ENCODE results near the gene DDX3X.

- TF ChIP-seq EZH2 (IDR thresholded peaks at IDR 0.05; ENCODE audit: low read length) = no peak
- TF ChIP-seq CTCF (optimal IDR thresholded peaks at IDR 0.05 in 1 of 3, IDR thresholded peaks at IDR 0.05 in 1 of 3, conservative IDR thresholded peaks at IDR 0.05 in 1 of 3; ENCODE audit: extremely low read depth in 1 of 3, insufficient read depth in 2 of 3, low read length in 3 of 3) = peak in 1 of 3 experiments; percentile 7
Measured at GRCh38 chrX:41412261-41413081, 78.5 kb downstream of the DDX3X start.

All from keratinocyte (primary cell).